HCT116 (cell line): Measurements from ENCODE around the gene SMYD3. TPM values are rescaled to one million over a fixed set of nuclear protein-coding genes. Genes with fewer than 3 reads are reported as not detected.

Source experiments
- ATAC-seq: fragments of 200-7000 bp; cut with Tn5 transposase; 2 replicates; pipeline ENCODE4 v1.9.1; 2020; ENCODE audit warnings: mild to moderate bottlenecking, moderate library complexity
- BruUV-seq: library from RNA; stranded (reverse); fragments of 400-500 nt; replicated peaks from 2 replicates; lab custom pipeline; 2021; lab: Mats Ljungman, UMichigan
- CTCF ChIA-PET: fragments of 300-600 bp; sonication (Branson Sonifier 250); formaldehyde crosslinking; loops from one replicate; lab custom pipeline; 2021; ENCODE audit warnings: antibody characterized with exemption; lab: Charles Lee
- POLR2A ChIA-PET: fragments of 300-600, 350-600 bp; sonication (Branson Sonifier 250); formaldehyde crosslinking; loops from one replicate; lab custom pipeline; 2021; ENCODE audit warnings: antibody characterized with exemption; lab: Charles Lee
- RAD21 ChIA-PET, 2 experiments: fragments of 300-600 bp; sonication (Branson Sonifier 250); formaldehyde crosslinking; loops; one replicate each; lab custom pipeline; 2023; ENCODE audit warnings: low total read pairs in 2 of 2; ENCODE audit not compliant: uncharacterized antibody in 2 of 2, unreplicated experiment in 2 of 2, low non-redundant PET in 1 of 2; lab: Charles Lee
- DNase-seq: peaks from one replicate; pipeline ENCODE4 v3.0.0-alpha.2; 2010; ENCODE audit warnings: low read depth, low spot score
- H2AFZ ChIP-seq: fragments of 200-600 bp; shearing (Covaris generic), sonication (generic); 2 replicates; pipeline ENCODE4 v1.6.1; 2017; ENCODE audit warnings: low read depth, mixed run types, mixed read lengths, antibody characterized with exemption, low read length; ENCODE audit not compliant: poor library complexity, severe bottlenecking
- H3K27ac ChIP-seq: 2 replicates; pipeline ENCODE4 v1.5.1; 2012; ENCODE audit warnings: low read depth, low read length
- H3K27me3 ChIP-seq: fragments of 200-600 bp; sonication (generic); 2 replicates; pipeline ENCODE4 v1.6.1; 2016; ENCODE audit warnings: mixed run types, low read length, mixed read lengths; ENCODE audit not compliant: insufficient read depth
- H3K36me3 ChIP-seq, 2 experiments: fragments of 200-500 bp in 1 of 2; fragments of 200-600 bp in 1 of 2; sonication (Bioruptor generic) in 1 of 2; sonication (generic) in 1 of 2; 2 replicates each; pipeline versions ENCODE4 v1.5.1 to v1.6.1; 2014 to 2016; ENCODE audit warnings: low read length in 2 of 2, inconsistent platforms in 1 of 2, mixed read lengths in 1 of 2, mixed run types in 1 of 2; ENCODE audit not compliant: insufficient read depth in 2 of 2, control insufficient read depth in 1 of 2
- H3K4me1 ChIP-seq, 2 experiments: fragments of 200-600 bp in 1 of 2; sonication (generic) in 1 of 2; 2 replicates each; pipeline versions ENCODE4 v1.5.1 to v1.6.1; 2012 to 2017; ENCODE audit warnings: low read length in 2 of 2, inconsistent platforms in 1 of 2, mild to moderate bottlenecking in 1 of 2, mixed read lengths in 1 of 2, mixed run types in 1 of 2, moderate library complexity in 1 of 2; ENCODE audit not compliant: insufficient read depth in 2 of 2, control insufficient read depth in 1 of 2
- H3K4me2 ChIP-seq: fragments of 200-600 bp; sonication (generic); 2 replicates; pipeline ENCODE4 v1.6.1; 2017; ENCODE audit warnings: mixed run types, low read length, mixed read lengths
- H3K4me3 ChIP-seq, 2 experiments: fragments of 200-600 bp in 1 of 2; sonication (generic) in 1 of 2; replicated peaks in 1 of 2; 2 replicates each; pipeline ENCODE4 v1.5.1; 2011 to 2016; ENCODE audit warnings: low read length in 2 of 2, control low read depth in 1 of 2, low read depth in 1 of 2, mild to moderate bottlenecking in 1 of 2, mixed read lengths in 1 of 2, mixed run types in 1 of 2
- H3K79me2 ChIP-seq: fragments of 200-600 bp; sonication (generic); 2 replicates; pipeline ENCODE4 v1.6.1; 2017; ENCODE audit warnings: mild to moderate bottlenecking, mixed run types, low read length, moderate library complexity, mixed read lengths; ENCODE audit not compliant: insufficient read depth
- H3K9ac ChIP-seq: fragments of 200-600 bp; sonication (generic); 2 replicates; pipeline ENCODE4 v1.6.1; 2016; ENCODE audit warnings: low read length, mixed read lengths
- H3K9me2 ChIP-seq: fragments of 200-600 bp; sonication (generic), shearing (Covaris generic); 2 replicates; pipeline ENCODE4 v1.6.1; 2017; ENCODE audit warnings: mixed run types, mild to moderate bottlenecking, moderate library complexity; ENCODE audit not compliant: insufficient read depth
- H3K9me3 ChIP-seq, 2 experiments: fragments of 200-500 bp in 1 of 2; fragments of 200-600 bp in 1 of 2; sonication (Bioruptor generic) in 1 of 2; sonication (generic) in 1 of 2; 2 replicates each; pipeline ENCODE4 v1.6.1; 2014 to 2017; ENCODE audit warnings: low read length in 2 of 2, mixed read lengths in 2 of 2, inconsistent platforms in 1 of 2, low read depth in 1 of 2, mild to moderate bottlenecking in 1 of 2, mixed run types in 1 of 2, moderate library complexity in 1 of 2; ENCODE audit not compliant: control insufficient read depth in 1 of 2, insufficient read depth in 1 of 2
- H4K20me1 ChIP-seq: fragments of 200-600 bp; sonication (generic), shearing (Covaris generic); 2 replicates; pipeline ENCODE4 v1.6.1; 2017; ENCODE audit warnings: mixed run types, mild to moderate bottlenecking, moderate library complexity; ENCODE audit not compliant: insufficient read depth
- CBX3 ChIP-seq: IDR thresholded peaks from 2 replicates; pipeline ENCODE4 v1.6.1; 2012; ENCODE audit warnings: low read depth
- CTCF ChIP-seq, 3 experiments: fragments of 200-600 bp in 1 of 3; sonication (generic) in 1 of 3; IDR thresholded peaks in 2 of 3; conservative IDR thresholded peaks in 1 of 3; 2 replicates each; pipeline ENCODE4 v1.5.1; 2012 to 2017; ENCODE audit warnings: low read depth in 2 of 3, low read length in 2 of 3, antibody characterized with exemption in 1 of 3, borderline replicate concordance in 1 of 3, control low read depth in 1 of 3, mild to moderate bottlenecking in 1 of 3, mixed read lengths in 1 of 3, mixed run types in 1 of 3, moderate library complexity in 1 of 3; ENCODE audit not compliant: insufficient read depth in 1 of 3
- EZH2 ChIP-seq: fragments of 200-600 bp; sonication (generic); IDR thresholded peaks from 2 replicates; pipeline ENCODE4 v1.6.1; 2017; ENCODE audit warnings: antibody characterized with exemption, mixed run types
- EZH2phosphoT487 ChIP-seq: fragments of 200-600 bp; IDR thresholded peaks from 2 replicates; pipeline ENCODE4 v1.6.1; 2018; ENCODE audit warnings: antibody characterized with exemption, borderline replicate concordance
- SP1 ChIP-seq: IDR thresholded peaks from 2 replicates; pipeline ENCODE4 v1.6.1; 2012; ENCODE audit warnings: low read depth
- SRF ChIP-seq: IDR thresholded peaks from 2 replicates; pipeline ENCODE4 v1.6.1; 2012; ENCODE audit warnings: low read depth
- TCF7L2 ChIP-seq: IDR thresholded peaks from 2 replicates; pipeline ENCODE4 v1.7.0; 2011; ENCODE audit warnings: borderline replicate concordance, inconsistent platforms; ENCODE audit not compliant: insufficient read depth, insufficient read length; ENCODE audit errors: extremely low read depth
- ZNF274 ChIP-seq: fragments of 200-500 bp; sonication (Bioruptor generic); IDR thresholded peaks from 2 replicates; pipeline ENCODE4 v1.6.1; 2014; ENCODE audit warnings: mild to moderate bottlenecking, low read depth, low read length, inconsistent platforms
- intact Hi-C: fragments of 100-400 bp; cut with micrococcal nuclease; formaldehyde crosslinking; loops from 2 replicates; pipeline ENCODE4 v1.10.0; 2022
- total RNA-seq: library from RNA; stranded (reverse); gene quantifications from one replicate; pipeline ENCODE4 v1.2.1, GENCODE V29; 2021; ENCODE audit not compliant: unreplicated experiment

Gene SMYD3
- total RNA-seq, 1 experiment from 2014 or later = 33.6 TPM

GRCh38 chr1:245864872-245865271 is 642.2 kb downstream of the SMYD3 start:
- no peak overlapping the region for H3K4me3 ChIP-seq
- no peaks in the 10 kb centered on the region for H4K20me1 ChIP-seq
- DNase-seq (no peak), ATAC-seq (no peak)
- H3K27me3 ChIP-seq = no peaks in the 10 kb centered on the region
- no peak overlapping the region for H3K4me2 ChIP-seq
- no peak for TF ChIP-seq CTCF (IDR thresholded peaks at IDR 0.05 in 2 of 3, conservative IDR thresholded peaks at IDR 0.05 in 1 of 3; ENCODE audit: borderline replicate concordance in 1 of 3, insufficient read depth in 1 of 3, low read depth in 2 of 3, low read length in 2 of 3)
- no peak for TF ChIP-seq EZH2
- peaks cover 0 to 2% of the 10 kb centered on the region in 2 experiments; a peak in 1 of 4 replicates for H3K4me1 ChIP-seq
- H2AFZ ChIP-seq = no peak overlapping the region
- ChIA-PET RAD21 (no interaction called here), CTCF (no interaction called here), POLR2A (no interaction called here)
- H3K79me2 ChIP-seq = no peaks in the 10 kb centered on the region
- H3K9ac ChIP-seq = no peak overlapping the region
- H3K27ac ChIP-seq = no peak overlapping the region
- H3K36me3 ChIP-seq = no peaks in the 10 kb centered on the region
- BruUV-seq = no TSS peak
- intact Hi-C loops = no loop called here
- no peaks in the 10 kb centered on the region for H3K9me2 ChIP-seq
- no peaks in the 10 kb centered on the region for H3K9me3 ChIP-seq

GRCh38 chr1:245863566-245864184 is 643.4 kb downstream of the SMYD3 start:
- Histone ChIP-seq H3K27me3 (no peaks in the 10 kb centered on the region), H3K4me1 (peaks cover 0 to 8% of the 10 kb centered on the region in 2 experiments; a peak in 1 of 4 replicates), H4K20me1 (no peaks in the 10 kb centered on the region), H3K36me3 (no peaks in the 10 kb centered on the region), H3K9ac (no peak overlapping the region), H2AFZ (no peak overlapping the region), H3K9me2 (no peaks in the 10 kb centered on the region), H3K4me2 (no peak overlapping the region), H3K79me2 (no peaks in the 10 kb centered on the region), H3K9me3 (no peaks in the 10 kb centered on the region), H3K27ac (no peak overlapping the region), H3K4me3 (no peak overlapping the region)
- BruUV-seq = no TSS peak
- no peak for DNase-seq
- TF ChIP-seq SP1 (no peak), CTCF (IDR thresholded peaks at IDR 0.05 in 2 of 3, conservative IDR thresholded peaks at IDR 0.05 in 1 of 3; ENCODE audit: borderline replicate concordance in 1 of 3, insufficient read depth in 1 of 3, low read depth in 2 of 3, low read length in 2 of 3) (no peak), ZNF274 (no peak), EZH2phosphoT487 (no peak), TCF7L2 (no peak), CBX3 (no peak), SRF (no peak), EZH2 (no peak)
- CTCF ChIA-PET = no interaction called here
- ATAC-seq = no peak
- POLR2A ChIA-PET = no interaction called here
- RAD21 ChIA-PET = no interaction called here
- intact Hi-C loops = no loop called here
